Ammon's horn (tissue), 1 donor: ENCODE results near the gene DGCR8.

Source experiments
- DNase-seq: peaks from one replicate; pipeline ENCODE4 v3.0.0-alpha.2; 2016; ENCODE audit warnings: low spot score

DGCR8 gene

DNA sequence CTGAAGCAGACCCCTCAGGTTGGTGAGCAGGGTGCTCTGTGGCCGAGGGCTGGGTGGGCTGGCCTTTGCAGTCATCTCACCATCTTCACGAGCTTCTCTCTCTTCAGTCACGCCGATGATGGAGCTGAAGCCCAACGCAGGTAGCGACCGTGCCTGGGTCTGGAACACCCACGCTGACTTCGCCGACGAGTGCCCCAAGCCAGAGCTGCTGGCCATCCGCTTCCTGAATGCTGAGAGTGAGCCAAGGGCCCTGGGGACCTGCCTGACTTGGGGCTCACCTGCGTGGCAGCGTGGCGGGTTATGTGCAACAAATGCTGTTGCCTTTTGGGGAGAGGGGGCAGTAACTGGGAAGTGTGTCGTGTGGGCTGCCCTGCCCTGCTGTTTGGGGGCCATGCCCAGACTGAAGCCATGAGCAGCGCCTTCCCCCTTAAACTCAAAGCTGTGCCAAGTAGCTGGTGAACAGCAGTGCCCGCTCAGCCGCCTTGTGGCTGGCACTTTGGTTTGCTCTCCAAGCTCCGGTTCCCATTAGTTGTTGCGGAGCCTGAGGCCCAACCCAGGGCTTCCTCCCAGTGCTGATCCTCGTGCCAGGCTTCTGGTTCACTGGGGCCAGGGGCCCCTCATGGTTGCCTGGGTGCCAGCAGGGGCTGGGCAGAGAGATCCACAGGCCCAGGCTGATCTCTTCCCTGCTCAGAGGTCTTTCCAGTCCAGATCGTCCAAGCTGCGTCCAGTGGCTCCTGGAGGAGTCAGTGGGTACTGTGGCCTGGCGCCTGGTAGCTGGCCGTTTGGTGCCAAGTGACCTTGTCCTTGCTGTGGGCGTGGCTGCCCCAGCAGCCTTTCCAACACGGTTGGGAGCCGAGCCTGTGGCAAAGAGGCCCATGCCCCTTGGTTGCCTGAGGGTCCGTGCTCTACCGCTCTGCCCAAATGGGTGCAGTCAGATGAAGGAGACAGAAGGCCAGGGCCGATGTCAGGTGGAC lies 45.4 kb downstream of the DGCR8 start:
- no peak for DNase-seq

DNA sequence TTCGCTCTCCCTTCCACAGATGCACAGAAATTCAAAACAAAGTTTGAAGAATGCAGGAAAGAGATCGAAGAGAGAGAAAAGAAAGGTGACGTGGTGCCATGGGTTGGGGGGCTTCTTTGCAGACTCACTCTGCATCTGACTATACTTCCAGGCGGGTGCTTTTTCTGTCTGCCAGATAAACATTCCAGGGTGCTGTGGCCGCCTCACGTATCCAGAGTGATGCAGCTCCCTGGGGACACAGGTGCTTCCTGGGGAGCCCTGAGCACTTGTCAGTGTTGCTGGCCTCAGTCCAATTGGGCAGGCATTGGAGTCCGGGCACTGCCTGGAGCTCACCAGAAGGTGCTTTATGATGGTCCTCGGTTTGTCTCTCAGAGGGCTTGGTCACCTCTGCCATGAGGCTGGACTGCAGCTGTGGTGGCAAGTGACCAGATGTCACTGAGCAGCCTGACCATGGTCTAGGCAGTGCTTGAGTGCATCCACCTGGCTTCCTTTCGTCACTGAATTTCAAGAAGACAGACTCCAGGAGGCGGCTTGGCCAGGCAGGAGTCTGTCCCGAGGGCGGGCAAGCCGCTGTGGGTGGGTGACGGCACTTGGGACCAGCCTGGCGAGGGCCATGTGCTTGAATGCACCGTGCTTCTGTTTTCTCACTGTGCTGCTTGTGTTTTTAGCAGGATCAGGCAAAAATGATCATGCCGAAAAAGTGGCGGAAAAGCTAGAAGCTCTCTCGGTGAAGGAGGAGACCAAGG lies 46.4 kb downstream of the DGCR8 start:
- no peak for DNase-seq

DNA sequence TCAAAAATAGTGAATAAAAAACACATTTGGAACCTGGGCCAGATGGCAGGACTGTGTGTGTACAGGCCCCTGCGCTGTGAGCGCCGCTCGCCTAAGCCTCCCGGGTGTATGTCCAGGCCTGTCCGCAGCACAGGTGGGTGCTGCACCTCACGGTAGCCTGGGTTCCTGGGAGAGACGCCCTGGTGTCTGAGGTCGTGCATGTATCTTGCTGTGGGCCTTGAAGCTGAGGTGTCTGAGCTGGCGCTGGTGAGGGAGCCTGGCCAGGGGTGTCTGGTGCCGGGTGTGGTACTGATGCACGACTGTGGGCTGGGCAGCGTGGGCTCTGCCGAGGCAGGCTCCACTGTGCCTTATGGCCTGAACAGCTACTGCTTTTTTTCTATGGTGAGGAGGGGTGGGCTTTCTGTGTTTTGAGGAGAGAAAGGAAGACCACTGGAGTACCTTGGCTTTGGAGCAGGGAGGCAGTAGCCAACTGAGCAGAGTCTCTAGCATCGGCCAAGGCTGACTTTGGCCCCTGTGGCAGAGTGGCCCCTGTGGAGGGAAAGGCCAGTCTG lies 47.4 kb downstream of the DGCR8 start:
- DNase-seq: no peak

DNA sequence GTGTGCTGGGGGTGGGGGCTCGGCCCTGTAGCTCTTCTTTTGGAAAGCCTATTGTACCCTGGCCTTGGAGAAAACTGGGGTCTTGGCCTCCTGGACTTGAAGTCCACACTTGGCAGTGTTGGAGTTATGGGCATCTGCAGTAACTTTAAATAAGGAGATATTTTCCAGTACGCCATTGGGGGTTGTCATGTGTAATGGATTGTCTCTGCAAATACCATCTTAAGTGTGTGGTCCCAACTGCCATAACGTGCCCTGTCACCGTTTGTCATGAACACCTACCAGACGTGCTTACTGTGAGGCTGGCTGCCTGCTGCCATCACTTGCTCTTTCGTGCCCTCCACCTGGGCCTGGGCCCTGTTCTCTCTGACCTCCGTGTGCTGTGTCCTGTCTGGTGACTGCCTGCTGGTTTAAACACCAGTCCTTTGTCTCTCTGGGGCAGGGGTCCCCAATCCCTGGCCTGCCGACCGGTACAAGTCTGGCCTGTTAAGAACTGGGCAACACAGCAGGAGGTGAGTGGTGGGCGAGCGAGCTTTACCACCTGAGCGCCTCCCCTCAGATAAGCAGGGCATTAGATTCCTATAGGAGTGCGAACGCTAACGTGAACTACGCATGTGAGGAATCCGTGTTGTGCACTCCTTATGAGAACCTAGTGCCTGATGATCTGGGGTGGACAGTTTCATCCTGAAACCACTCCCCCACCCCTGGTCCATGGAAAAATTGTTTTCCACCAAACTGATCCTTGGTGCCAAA lies 48.0 kb downstream of the DGCR8 start:
- no peak for DNase-seq

DNA sequence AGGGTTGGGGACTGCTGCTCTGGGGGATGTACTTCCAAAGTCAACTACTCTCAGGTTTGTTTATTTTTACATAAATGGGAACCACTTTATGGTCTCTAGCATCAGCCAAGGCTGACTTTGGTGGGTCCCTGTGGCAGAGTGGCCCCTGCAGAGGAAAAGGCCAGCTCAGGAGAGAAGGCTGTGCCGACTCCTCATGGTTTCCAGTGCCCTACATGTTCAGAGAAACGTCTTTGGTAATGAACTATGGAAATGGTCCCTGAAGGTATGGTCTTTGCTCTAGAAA lies 48.5 kb downstream of the DGCR8 start:
- no peak for DNase-seq

DNA sequence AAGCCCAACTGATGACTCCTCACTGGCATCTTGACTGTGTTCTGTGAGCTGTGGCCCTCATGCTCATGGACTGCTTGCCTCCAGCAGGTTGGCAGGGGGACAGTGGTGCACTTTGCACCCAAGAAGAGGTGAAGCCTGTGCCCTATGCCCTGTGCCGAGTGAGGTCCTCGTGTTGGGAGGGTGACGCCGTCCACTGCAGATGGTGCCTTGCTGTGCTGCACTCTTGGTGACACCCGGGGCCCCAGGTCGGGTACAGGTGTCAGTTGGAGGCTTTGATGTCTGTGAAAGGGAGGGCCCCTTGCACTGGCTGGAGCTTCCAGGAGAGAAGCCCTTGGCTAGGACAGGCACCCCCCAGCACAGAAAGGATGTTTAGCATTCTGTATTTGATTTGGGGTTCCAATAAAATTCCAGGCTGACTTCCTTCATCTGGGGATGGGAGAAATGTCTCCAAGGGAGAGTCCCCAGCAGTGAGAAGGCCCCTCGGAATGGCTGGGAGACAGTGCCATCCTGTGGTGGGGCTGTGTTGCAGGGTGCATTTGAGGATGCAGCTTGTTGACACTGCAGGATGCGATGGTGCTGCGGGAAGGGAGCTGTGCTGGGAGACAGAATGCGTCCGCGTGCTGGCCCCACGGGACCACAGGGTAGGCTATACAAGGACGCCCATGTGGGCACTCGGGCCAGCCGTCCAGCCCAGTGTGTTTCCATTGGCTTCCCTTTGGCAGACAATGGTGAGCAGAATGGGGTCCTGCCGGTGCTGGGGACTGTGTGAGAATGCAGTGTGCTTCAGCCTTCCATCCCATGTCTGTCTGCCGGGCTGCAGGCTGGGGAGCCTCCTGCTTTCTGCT lies 49.1 kb downstream of the DGCR8 start:
- peak; percentile 74 for DNase-seq

DNA sequence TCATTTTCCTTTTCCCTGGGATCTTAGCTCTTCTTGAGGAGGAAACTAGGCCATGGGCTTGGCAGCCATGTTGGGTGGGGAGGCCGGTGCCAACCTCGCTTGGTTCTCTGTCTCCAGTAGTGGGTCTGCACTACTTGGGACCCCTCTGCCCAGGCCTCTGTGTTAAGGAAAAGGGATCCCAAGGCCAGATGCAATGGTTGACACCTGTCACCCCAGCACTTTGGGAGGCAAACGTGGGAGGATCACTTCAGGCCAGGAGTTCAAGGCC lies 49.6 kb downstream of the DGCR8 start:
- DNase-seq: no peak

DNA sequence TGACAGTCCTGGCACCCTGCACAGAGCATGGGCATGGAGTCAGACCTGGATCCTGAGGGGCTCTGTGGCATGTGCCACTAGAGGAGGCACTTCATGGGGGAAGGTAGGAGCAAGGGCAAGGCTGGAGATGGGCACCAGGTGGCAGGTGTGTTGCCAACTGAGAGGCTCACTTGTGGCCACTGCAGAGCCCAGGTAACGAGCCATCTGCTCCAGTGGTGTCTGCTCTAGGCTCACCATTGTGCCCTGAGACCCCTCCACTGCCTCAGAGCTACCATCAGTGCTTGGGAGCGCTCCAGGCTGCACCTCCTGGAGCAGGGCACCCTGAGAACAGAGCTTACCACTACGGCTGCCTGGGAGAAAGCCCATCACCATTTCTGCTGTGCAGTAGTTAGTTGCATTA lies 50.3 kb downstream of the DGCR8 start:
- no peak for DNase-seq

DNA sequence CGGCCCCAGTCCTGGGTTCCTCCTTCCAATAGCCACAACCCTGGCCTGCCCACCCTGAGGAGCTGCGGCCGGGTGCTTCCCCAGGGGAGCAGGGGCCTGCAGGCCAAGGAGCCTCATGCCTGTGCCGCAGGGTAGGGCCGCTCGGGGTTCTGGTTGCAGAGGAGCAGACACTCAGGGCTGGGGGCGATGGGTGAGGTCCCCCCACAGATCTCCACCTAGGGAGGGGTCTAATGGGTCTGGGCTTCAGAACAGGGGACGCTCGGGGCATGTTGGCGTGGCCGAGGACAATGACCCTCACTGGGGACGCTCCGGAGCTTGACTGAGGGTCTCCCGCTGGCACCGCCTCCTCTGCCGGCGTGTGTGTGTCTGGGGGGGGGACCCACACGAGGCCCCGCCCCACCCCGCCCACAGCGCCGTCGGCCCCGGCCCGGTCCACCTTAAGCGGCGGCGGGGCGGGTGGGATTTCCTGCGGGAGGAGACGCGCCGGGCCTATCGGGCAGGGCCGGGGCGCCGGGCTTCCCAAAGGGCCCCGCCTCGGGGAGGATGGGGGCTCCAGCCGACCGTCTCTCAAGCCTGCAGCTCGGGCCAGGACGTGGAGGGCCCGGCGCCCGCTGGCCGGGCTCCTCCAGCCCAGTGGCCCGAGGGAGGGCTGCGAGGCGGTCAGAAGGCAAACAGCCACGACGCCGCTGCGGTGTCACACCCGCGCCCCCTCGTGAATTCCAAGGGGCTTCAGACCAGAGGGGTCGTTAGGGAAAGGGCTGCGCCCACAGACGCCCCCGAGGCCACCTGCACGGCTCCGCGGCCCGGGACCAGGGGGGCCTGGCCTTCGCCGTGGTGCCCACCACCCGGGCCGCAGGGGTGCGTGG lies 50.9 kb downstream of the DGCR8 start:
- DNase-seq: peak; percentile 84

DNA sequence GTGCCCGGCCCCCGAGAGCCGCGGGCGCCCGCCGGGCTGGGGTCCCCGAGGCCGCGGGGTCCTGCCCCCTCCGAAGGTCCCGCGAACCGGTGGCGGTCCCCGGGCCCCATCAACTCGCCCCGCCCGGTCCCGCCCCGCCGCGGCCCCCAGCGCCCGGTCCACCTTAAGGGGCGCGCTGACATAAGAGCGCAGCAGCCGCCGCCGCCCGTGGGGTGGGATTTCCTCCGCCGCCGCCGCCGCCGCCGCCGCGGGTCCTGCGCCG lies 51.5 kb downstream of the DGCR8 start, which contains the start of gene ZDHHC8:
Gene ZDHHC8 (plus strand): TSS at position 208 of the 262 bp plus-strand sequence. CDS start 144 bp downstream, outside the sequence.
- no peak for DNase-seq

DNA sequence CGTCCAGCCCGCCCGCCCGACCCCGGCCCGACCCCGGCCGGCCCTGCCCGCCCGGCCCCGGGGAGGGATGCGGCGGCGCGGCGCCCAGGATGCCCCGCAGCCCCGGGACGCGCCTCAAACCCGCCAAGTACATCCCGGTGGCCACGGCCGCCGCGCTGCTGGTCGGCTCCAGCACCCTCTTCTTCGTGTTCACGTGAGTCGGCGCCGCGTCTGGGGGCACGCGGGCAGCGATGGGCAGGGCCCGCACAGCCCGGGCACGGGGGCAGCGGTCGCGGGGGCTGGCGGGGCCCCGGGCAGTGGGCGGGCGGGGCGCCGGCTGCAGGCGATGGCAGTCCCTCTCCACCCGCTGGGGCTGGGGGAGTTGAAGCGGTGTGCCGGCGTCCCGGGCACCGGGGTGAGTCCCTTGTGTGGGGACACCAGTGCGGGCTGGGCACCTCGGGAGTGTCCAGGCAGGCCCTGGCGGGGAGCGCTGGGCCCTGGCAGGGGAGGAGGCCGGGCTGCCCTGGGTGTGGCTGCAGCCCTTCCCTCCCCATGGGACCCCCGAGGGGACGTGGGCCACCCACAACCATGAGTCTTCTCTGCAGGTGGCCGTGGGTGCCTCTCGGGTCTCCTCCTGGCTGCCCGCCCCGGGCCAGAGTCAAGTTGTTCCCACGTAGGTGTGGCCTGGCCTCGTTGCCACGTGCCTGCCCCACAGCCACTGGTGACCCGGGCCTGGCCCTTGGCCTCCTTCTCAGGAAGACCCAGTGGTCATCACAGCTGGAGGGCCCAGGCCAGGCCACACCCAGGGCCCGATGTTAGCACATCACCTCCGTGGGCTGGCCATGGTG lies 52.0 kb downstream of the DGCR8 start:
- peak; percentile 44 for DNase-seq

DNA sequence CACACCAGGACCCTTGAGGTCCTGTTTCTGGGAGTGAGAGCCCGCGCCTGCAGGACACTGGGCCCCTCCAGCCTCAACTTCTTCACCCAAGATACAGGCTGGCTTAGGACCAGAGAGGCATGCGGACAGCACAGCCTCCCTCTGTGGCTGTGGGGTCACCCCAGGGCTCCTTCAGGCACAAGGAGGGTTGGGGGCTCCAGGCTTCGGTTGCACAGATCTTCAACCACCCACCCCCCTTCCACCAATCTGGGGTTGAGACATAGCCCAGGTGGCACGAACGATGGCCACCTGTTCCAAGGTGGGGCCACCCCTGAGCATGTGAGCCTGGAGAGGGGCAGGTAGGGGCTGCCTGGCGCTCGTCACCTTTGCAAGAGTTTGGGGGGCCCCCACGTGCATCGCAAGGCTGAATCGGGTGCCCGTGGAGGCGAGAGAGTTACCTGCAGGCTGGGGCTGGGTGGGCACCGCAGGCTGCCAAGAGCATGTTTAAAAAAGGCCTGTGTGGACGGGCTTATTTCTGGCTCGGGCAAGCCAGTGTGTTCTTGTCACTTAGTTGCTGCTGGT lies 52.7 kb downstream of the DGCR8 start:
- DNase-seq: no peak

DNA sequence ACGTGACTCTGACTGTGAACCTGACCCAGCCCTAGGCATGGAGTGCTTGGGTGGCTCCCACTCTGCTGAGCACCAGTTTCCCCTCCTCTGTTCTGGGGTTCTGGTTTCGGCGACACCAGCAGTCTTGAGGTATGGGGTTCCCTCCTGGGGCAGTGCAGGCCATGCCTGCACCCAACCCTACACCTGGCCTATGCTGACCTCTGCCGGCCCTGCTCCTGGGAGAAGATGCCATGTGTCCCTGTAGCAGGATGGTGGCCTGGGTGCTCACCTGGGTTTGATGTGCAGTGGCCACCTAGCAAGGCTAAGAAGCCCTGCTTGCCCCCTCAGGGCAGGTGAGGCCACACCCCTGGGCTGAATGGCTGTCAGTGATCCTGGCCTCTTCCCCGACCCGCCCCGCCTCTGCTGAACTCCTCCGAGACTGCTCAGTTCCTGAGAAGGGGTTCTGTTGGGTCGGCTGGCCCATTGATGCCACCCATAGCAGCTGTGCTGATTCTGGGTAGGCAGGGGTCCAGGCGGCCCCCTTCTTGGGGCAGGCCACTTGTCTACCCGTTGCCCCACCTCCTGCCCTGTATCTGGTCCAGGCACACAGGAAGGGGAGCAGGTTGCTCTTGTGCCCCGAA lies 54.0 kb downstream of the DGCR8 start:
- DNase-seq: no peak

DNA sequence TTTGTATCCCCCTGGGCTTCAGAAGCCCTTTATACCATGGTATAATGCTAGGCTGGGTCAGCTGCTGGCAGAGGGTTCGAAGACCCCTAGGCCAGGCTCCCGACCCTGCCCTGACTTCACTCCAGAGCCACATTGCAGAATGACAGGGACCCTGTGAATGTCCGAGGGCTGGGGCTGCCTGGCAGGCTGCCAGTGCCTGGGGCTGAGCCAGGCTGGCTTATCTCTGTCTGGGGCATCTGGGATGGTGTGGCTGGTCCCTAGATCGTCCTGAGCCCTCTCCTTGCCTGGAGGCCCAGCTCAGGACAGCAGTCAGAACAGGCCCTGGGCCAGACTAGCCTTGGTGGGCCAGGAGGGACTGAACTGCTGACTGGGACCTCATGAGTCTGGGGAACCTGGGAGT lies 55.2 kb downstream of the DGCR8 start:
- DNase-seq: no peak

DNA sequence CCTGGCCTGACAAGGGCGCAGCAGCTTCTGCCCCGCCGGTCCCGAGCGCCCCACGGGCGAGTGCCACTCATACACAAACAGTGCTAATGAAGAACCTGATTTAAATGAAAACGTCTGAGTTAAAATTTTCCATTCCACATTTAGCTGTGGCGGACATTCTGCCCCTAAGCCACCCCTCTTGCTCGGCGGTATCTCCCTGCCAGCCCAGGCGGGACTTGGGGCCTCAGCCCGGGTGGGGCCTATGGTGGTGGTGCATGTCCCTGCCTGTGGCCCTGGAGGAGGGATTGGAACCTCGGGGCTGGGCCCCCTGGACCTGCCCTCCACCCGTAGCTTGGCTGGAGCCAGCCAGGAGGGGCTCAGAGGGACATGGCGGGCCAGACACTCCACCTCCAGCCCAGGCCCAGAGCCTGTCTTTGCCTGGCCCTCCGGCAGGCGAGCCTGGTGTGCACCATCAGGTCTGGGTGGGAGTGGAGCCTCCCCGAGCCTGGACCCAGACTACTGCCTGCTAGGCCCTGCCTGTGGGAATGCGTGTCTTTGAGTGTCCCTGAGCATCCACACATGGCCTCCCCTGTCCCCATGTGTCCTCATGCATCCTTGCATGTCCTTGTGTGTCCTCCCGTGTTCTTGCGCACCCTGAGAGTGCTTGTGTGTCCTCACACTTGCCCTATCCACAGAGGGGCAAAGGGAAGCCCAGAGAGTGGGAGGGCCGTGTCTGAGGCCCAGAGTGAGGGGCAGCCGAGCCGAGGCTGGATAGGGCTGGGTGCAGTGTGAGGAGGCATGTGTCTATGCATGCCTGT lies 56.0 kb downstream of the DGCR8 start:
- DNase-seq: no peak

DNA sequence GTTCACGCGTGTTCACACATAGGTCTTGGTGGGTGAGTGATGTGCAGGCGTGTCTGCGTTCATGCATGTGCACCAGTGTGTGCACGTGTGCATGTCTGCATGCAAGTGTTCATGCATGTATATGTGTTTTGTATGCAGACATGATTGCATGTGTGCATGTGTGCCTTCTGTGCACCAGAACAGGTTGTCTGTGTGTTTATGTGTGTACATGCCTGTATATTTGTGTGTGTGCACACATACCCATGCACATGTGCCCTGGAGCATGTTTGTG lies 56.5 kb downstream of the DGCR8 start:
- no peak for DNase-seq

DNA sequence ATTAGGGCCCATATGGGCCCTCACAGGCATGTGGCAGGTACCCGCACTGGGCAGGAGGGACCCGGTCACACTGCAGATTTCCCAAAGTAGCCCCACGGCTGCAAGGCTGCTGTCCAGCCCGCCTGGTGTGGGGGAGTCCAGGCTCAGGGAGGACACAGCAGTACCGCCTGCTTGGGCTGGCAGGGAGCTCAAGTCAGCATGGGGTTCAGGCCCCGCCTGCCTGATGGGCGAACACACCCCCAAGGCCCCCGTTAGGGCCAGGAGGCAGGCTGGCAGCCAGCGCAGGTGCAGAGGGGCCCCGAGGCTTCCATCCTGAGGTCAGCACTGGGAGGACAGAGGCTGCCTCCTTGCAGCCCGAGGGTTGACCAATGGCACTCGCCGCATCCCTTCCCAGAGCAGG lies 57.1 kb downstream of the DGCR8 start:
- DNase-seq: no peak

DNA sequence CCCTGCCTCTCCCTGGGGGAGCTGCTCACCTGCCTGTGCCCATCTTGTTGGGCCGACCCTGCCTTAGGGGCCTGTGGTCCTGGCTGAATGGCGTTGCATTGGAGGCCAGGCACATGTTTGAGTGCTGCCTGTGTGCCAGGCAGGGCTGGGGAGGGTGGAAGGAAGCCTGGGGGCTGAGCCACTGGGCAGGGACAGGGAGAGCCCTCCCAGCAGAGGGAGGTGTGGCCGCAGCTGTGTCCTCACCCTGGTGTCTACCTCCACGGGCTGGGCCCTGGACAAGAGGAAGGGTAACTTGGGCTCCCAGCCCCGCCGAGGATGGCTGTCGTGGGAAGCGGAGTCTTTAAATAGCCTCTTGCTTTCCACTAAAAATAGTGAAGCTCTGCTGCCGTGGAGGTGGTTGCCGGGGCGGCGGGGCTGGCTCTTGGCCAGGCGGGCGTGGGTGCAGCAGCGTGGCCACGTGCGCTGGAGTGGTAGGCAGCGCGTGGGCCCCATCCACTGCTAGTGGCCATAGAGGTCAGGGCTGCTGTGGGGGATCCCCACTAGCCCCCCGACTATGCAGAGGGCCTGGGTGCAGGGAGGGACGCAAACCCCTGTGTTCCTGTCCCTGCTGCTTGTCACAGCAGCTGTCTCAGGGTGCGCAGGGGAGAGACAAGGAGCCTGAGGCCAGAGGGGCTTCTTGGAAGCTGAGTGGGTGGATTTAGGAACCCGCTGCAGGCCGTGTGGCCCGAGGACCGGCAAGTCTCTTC lies 57.8 kb downstream of the DGCR8 start:
- DNase-seq: peak; percentile 50
